ENCODE data around the gene TMEM200C. TPM values are rescaled to one million over a fixed set of nuclear protein-coding genes. Genes with fewer than 3 reads are reported as not detected.

Gene TMEM200C
- total RNA-seq, 2 donors from 2014 or later: 0.12 to 0.53 TPM

GRCh38 chr18:5939801-5940667 is 44.7 kb upstream of the TMEM200C start:
- Histone ChIP-seq H3K4me1 (no peaks in the 10 kb centered on the region), H3K4me3 (no peak overlapping the region), H3K9ac (ENCODE audit: low read depth in 2 of 2, low read length in 2 of 2) (no peak overlapping the region), H3K27me3 (no peaks in the 10 kb centered on the region), H3K36me3 (no peaks in the 10 kb centered on the region), H3K9me3 (no peaks in the 10 kb centered on the region), H3K27ac (no peak overlapping the region)
- intact Hi-C loops (cut with DNase I): no loop called here
- TF ChIP-seq, protein P1, sequence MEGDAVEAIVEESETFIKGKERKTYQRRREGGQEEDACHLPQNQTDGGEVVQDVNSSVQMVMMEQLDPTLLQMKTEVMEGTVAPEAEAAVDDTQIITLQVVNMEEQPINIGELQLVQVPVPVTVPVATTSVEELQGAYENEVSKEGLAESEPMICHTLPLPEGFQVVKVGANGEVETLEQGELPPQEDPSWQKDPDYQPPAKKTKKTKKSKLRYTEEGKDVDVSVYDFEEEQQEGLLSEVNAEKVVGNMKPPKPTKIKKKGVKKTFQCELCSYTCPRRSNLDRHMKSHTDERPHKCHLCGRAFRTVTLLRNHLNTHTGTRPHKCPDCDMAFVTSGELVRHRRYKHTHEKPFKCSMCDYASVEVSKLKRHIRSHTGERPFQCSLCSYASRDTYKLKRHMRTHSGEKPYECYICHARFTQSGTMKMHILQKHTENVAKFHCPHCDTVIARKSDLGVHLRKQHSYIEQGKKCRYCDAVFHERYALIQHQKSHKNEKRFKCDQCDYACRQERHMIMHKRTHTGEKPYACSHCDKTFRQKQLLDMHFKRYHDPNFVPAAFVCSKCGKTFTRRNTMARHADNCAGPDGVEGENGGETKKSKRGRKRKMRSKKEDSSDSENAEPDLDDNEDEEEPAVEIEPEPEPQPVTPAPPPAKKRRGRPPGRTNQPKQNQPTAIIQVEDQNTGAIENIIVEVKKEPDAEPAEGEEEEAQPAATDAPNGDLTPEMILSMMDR (IDR thresholded peaks at IDR 0.05): no peak
- no peak for DNase-seq

- TF ChIP-seq, protein P1 (IDR thresholded peaks at IDR 0.05): no peak
- H3K4me1 ChIP-seq: no peaks in the 10 kb centered on the region
- no peaks in the 10 kb centered on the region for H3K36me3 ChIP-seq
- DNase-seq: no peak
- no peaks in the 10 kb centered on the region for H3K27me3 ChIP-seq
- no peak overlapping the region for H3K27ac ChIP-seq
- H3K9me3 ChIP-seq: no peaks in the 10 kb centered on the region
- H3K4me3 ChIP-seq: no peak overlapping the region
- intact Hi-C loops (cut with DNase I): no loop called here
- no peak overlapping the region for H3K9ac ChIP-seq (ENCODE audit: low read depth in 2 of 2, low read length in 2 of 2)
Measured at GRCh38 chr18:5937795-5938194, 42.5 kb upstream of the TMEM200C start.

DNA sequence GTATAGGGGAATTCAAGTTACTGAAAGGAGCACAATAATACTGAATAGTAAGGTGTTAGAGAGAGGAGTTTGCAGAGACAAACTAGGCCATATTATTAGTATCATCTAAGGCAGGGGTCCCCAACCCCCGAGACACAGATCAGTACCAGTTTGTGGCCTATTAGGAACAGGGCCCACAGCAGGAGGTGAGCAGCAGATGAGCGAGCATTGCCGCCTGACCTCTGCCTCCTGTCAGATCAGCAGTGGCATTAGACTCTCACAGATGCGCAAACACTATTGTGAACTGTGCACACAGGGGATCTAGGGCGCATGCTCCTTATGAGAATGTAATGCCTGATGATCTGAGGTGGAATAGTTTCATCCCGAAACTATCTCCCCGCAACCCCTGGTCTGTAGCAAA is 41.8 kb upstream of the TMEM200C start:
- DNase-seq: no peak
- intact Hi-C loops (cut with DNase I): no loop called here
- Histone ChIP-seq H3K4me1 (no peaks in the 10 kb centered on the region), H3K27me3 (no peaks in the 10 kb centered on the region), H3K9me3 (no peaks in the 10 kb centered on the region), H3K27ac (no peak overlapping the region), H3K4me3 (no peak overlapping the region), H3K9ac (ENCODE audit: low read depth in 2 of 2, low read length in 2 of 2) (no peak overlapping the region), H3K36me3 (no peaks in the 10 kb centered on the region)
- TF ChIP-seq, protein P1 (IDR thresholded peaks at IDR 0.05): no peak

DNA sequence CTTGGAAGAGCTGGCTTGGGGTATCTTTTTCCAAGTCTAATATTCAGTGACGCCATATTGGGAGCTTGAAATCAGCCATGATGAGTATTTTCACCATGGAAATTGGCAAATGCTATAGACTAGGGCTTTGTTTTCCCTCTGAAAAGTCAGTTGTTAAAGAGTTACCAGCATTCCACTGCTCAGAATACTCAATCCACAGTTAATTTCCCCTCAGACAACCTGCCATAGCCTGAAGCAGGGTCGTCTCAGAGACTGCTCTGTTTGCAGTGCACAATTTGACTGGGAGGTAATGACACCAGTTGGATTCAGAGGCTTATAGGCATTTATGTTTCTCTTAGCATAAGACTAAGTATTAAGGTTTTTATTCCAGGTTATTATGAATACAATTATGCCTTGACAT is 35.5 kb upstream of the TMEM200C start:
- no peak for DNase-seq
- no peaks in the 10 kb centered on the region for H3K27me3 ChIP-seq
- H3K4me3 ChIP-seq: no peak overlapping the region
- no peak overlapping the region for H3K9ac ChIP-seq (ENCODE audit: low read depth in 2 of 2, low read length in 2 of 2)
- no peaks in the 10 kb centered on the region for H3K9me3 ChIP-seq
- no peaks in the 10 kb centered on the region for H3K4me1 ChIP-seq
- no peak overlapping the region for H3K27ac ChIP-seq
- H3K36me3 ChIP-seq: no peaks in the 10 kb centered on the region
- intact Hi-C loops (cut with DNase I): no loop called here
- TF ChIP-seq, protein P1 (IDR thresholded peaks at IDR 0.05): no peak

GRCh38 chr18:5918205-5918858 is 23.0 kb upstream of the TMEM200C start:
- Histone ChIP-seq H3K27me3 (no peaks in the 10 kb centered on the region), H3K36me3 (no peaks in the 10 kb centered on the region), H3K4me1 (no peaks in the 10 kb centered on the region), H3K27ac (no peak overlapping the region), H3K9ac (ENCODE audit: low read depth in 2 of 2, low read length in 2 of 2) (no peak overlapping the region), H3K9me3 (no peaks in the 10 kb centered on the region), H3K4me3 (no peak overlapping the region)
- DNase-seq: no peak
- TF ChIP-seq, protein P1 (IDR thresholded peaks at IDR 0.05): no peak
- intact Hi-C loops (cut with DNase I): no loop called here
